Measurements from ENCODE around the gene RASSF8.
A peak's percentile ranks its signal among the peaks of the same experiment; 100 is the strongest.

Gene RASSF8

GRCh38 chr12:25943940-25944339, 14.5 kb upstream of the RASSF8 start:
- TF ChIP-seq CTCF (IDR thresholded peaks at IDR 0.05; ENCODE audit: extremely low read depth, missing control alignments), result no peak
- DNase-seq (ENCODE audit: low spot score), result no peak

- TF ChIP-seq CTCF (IDR thresholded peaks at IDR 0.05; ENCODE audit: extremely low read depth, missing control alignments), result no peak
- DNase-seq (ENCODE audit: low spot score), result no peak
These were observed 9.1 kb upstream of the RASSF8 start for GRCh38 chr12:25949343-25949742.

- DNase-seq (ENCODE audit: low spot score), result no peak
- no peak for TF ChIP-seq CTCF (IDR thresholded peaks at IDR 0.05; ENCODE audit: extremely low read depth, missing control alignments)
These were observed 8.0 kb upstream of the RASSF8 start for GRCh38 chr12:25950329-25951115.

GRCh38 chr12:25957793-25958427, 572 bp upstream of the RASSF8 start:
- no peak for TF ChIP-seq CTCF (IDR thresholded peaks at IDR 0.05; ENCODE audit: extremely low read depth, missing control alignments)
- DNase-seq (ENCODE audit: low spot score), result peak; percentile 21

GRCh38 chr12:25959071-25959961, 834 bp downstream of the RASSF8 start:
- no peak for TF ChIP-seq CTCF (IDR thresholded peaks at IDR 0.05; ENCODE audit: extremely low read depth, missing control alignments)
- DNase-seq (ENCODE audit: low spot score), result peak; percentile 68

- no peak for DNase-seq (ENCODE audit: low spot score)
- no peak for TF ChIP-seq CTCF (IDR thresholded peaks at IDR 0.05; ENCODE audit: extremely low read depth, missing control alignments)
These were observed 1.7 kb downstream of the RASSF8 start for GRCh38 chr12:25960143-25960542.

Measured in GM20000 (cell line).